ENCODE results near the gene RCBTB1. TPM values are rescaled to one million over a fixed set of nuclear protein-coding genes. Genes with fewer than 3 reads are reported as not detected.

The RCBTB1 gene
- total RNA-seq, 1 experiment from 2014 or later, result 6.3 TPM

DNA sequence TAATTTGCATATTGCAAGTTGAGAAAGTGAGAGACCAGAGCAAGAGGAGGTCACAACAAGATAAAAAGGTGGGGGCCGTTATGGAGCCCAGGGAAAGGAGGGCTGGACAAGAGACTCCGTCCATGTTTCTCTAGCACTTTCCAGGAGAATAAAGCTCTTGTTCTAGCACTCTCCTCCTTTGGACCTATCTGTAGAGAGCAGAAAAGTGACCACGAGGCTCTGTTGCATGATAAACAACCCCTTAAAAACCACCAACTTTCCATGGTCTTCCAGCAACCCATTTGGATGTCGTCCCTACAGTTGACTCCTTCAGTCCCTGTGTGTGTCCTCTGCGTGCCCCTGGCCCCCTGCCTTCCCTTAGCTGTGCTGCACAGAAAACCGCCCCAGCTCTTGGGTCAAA is 38.9 kb upstream of the RCBTB1 start:
- Mint-ChIP-seq H3K27ac (ENCODE audit: unreplicated experiment) (no peak overlapping the region), H3K9me3 (ENCODE audit: low read depth, unreplicated experiment) (no peaks in the 10 kb centered on the region), H3K27me3 (ENCODE audit: unreplicated experiment) (no peaks in the 10 kb centered on the region), H3K4me1 (ENCODE audit: low read depth, unreplicated experiment) (no peaks in the 10 kb centered on the region), H3K4me3 (ENCODE audit: low read depth, unreplicated experiment) (no peak overlapping the region), H3K36me3 (ENCODE audit: insufficient read depth, unreplicated experiment) (no peaks in the 10 kb centered on the region)
- no TSS peak for BruUV-seq (replicated peaks)
- DNase-seq, result no peak
- TF ChIP-seq, protein P1, sequence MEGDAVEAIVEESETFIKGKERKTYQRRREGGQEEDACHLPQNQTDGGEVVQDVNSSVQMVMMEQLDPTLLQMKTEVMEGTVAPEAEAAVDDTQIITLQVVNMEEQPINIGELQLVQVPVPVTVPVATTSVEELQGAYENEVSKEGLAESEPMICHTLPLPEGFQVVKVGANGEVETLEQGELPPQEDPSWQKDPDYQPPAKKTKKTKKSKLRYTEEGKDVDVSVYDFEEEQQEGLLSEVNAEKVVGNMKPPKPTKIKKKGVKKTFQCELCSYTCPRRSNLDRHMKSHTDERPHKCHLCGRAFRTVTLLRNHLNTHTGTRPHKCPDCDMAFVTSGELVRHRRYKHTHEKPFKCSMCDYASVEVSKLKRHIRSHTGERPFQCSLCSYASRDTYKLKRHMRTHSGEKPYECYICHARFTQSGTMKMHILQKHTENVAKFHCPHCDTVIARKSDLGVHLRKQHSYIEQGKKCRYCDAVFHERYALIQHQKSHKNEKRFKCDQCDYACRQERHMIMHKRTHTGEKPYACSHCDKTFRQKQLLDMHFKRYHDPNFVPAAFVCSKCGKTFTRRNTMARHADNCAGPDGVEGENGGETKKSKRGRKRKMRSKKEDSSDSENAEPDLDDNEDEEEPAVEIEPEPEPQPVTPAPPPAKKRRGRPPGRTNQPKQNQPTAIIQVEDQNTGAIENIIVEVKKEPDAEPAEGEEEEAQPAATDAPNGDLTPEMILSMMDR (IDR thresholded peaks at IDR 0.05; ENCODE audit: unreplicated experiment), result no peak
- CTCF ChIA-PET, result interaction anchor here (0.7 kb wide), 1 partner anchor 128 kb away, joined by 3 read pairs; no protein-coding TSS in a partner anchor
- intact Hi-C loops (cut with micrococcal nuclease; ENCODE audit: unreplicated experiment), result no loop called here

DNA sequence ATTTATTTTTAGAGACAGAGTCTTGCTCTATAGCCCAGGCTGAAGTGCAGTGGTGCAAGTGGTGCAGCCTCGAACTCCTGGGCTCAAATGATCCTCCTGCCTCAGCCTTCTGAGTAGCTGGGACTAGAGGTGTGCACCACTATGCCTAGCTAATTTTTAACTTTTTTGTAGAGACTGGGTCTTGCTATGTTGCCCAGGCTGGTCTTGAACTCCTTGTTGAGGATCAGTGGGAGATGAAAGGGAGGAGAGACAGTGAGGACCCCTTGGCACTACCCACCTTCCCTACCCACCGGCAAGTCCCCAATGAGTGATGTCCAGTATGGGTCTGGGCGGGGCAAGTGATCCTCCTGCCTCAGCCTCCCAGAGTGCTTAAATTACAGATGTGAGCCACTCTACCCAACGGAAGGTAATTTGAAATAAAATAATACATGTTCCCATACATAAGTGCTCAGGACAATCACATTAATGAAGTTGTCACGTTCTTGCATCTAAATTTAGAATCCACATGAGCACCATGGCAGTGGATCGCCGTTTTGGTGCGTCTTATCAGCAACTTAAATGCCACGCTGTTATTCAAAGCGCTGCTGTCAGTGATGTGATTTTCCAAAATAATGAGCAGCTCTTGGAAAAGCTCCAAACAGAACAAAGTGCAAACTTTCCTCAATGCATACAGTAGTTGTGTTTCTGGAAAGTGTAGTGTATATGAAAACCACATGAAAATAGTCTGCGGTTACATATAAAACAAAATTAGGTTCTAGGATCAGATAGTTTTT is 37.0 kb upstream of the RCBTB1 start:
- TF ChIP-seq, protein P1 (IDR thresholded peaks at IDR 0.05; ENCODE audit: unreplicated experiment), result no peak
- H3K4me3 Mint-ChIP-seq (ENCODE audit: low read depth, unreplicated experiment), result no peak overlapping the region
- H3K36me3 Mint-ChIP-seq (ENCODE audit: insufficient read depth, unreplicated experiment), result no peaks in the 10 kb centered on the region
- H3K9me3 Mint-ChIP-seq (ENCODE audit: low read depth, unreplicated experiment), result no peaks in the 10 kb centered on the region
- no peak overlapping the region for H3K27ac Mint-ChIP-seq (ENCODE audit: unreplicated experiment)
- no peaks in the 10 kb centered on the region for H3K4me1 Mint-ChIP-seq (ENCODE audit: low read depth, unreplicated experiment)
- no peak for DNase-seq
- CTCF ChIA-PET, result no interaction called here
- no TSS peak for BruUV-seq (replicated peaks)
- intact Hi-C loops (cut with micrococcal nuclease; ENCODE audit: unreplicated experiment), result no loop called here
- no peaks in the 10 kb centered on the region for H3K27me3 Mint-ChIP-seq (ENCODE audit: unreplicated experiment)

DNA sequence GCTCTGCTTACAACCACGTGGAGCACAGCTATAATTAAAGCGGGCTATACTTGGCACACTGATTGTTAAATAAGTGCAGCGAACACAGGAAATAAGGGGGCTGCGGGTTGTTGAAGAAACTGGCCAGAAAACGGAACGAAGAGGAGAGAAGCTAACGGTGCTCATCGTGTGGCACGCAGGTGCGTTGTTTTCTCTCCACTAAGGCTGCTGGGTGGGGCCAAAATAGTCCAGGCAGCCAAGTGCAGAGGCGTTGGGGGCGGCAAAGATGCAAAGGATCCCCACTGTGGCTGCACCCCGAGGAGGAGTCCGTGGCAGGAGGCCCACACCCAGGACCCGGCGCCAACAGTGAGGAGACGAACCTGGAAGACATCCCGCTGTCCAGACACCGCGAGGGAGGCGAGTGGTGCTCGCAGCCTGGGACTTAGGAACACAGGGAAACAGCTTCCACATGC is 34.8 kb upstream of the RCBTB1 start:
- CTCF ChIA-PET, result interaction anchor here (0.7 kb wide), 1 partner anchor 1521 kb away, joined by 3 read pairs; no protein-coding TSS in a partner anchor

DNA sequence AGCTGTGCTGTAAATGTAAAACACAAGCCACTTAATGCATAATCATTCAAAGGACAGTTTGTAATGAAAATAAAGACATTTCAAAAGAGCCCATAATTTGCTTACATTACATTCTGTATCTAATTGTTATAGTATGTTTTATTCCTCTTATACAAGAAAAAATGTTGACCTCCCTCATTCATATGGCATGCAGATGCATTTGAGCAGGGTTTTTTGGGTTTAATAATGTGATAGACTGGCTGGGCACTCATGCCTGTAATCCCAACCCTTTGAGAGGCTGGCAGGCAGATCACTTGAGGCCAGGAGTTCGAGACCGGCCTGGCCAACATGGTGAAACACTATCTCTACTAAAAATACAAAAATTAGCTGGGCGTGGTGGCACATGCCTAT is 31.3 kb upstream of the RCBTB1 start:
- H3K4me3 Mint-ChIP-seq (ENCODE audit: low read depth, unreplicated experiment), result no peak overlapping the region
- no TSS peak for BruUV-seq (replicated peaks)
- intact Hi-C loops (cut with micrococcal nuclease; ENCODE audit: unreplicated experiment), result no loop called here
- no peak for DNase-seq
- H3K9me3 Mint-ChIP-seq (ENCODE audit: low read depth, unreplicated experiment), result no peaks in the 10 kb centered on the region
- no peak overlapping the region for H3K27ac Mint-ChIP-seq (ENCODE audit: unreplicated experiment)
- no peaks in the 10 kb centered on the region for H3K4me1 Mint-ChIP-seq (ENCODE audit: low read depth, unreplicated experiment)
- no peaks in the 10 kb centered on the region for H3K27me3 Mint-ChIP-seq (ENCODE audit: unreplicated experiment)
- TF ChIP-seq, protein P1 (IDR thresholded peaks at IDR 0.05; ENCODE audit: unreplicated experiment), result no peak
- CTCF ChIA-PET, result no interaction called here
- no peaks in the 10 kb centered on the region for H3K36me3 Mint-ChIP-seq (ENCODE audit: insufficient read depth, unreplicated experiment)

More for the DNA sequence above, 34.8 kb upstream of the RCBTB1 start:
- no TSS peak for BruUV-seq (replicated peaks)
- no peak for DNase-seq
- TF ChIP-seq, protein P1 (IDR thresholded peaks at IDR 0.05; ENCODE audit: unreplicated experiment), result no peak
- no peaks in the 10 kb centered on the region for H3K27me3 Mint-ChIP-seq (ENCODE audit: unreplicated experiment)
- H3K4me3 Mint-ChIP-seq (ENCODE audit: low read depth, unreplicated experiment), result peak overlapping the region; percentile 65
- intact Hi-C loops (cut with micrococcal nuclease; ENCODE audit: unreplicated experiment), result no loop called here
- H3K9me3 Mint-ChIP-seq (ENCODE audit: low read depth, unreplicated experiment), result no peaks in the 10 kb centered on the region
- no peaks in the 10 kb centered on the region for H3K4me1 Mint-ChIP-seq (ENCODE audit: low read depth, unreplicated experiment)
- no peaks in the 10 kb centered on the region for H3K36me3 Mint-ChIP-seq (ENCODE audit: insufficient read depth, unreplicated experiment)
- no peak overlapping the region for H3K27ac Mint-ChIP-seq (ENCODE audit: unreplicated experiment)

Measured in Calu3 (cell line).